Measurements from ENCODE around the gene ANKRD24. TPM values are rescaled to one million over a fixed set of nuclear protein-coding genes. Genes with fewer than 3 reads are reported as not detected.
"Not testable (repeated sequence)": the region's sequence is repeated elsewhere in the genome, so short reads cannot be mapped to it uniquely, and the experiment has no call there.

ANKRD24 gene
- total and polyA plus RNA-seq, 8 donors, result 0.29 to 6.1 (median 2.3) TPM; not detected in 1

GRCh38 chr19:4213116-4213515 is 30.6 kb downstream of the ANKRD24 start:
- Histone ChIP-seq H3K36me3 (no peaks in the 10 kb centered on the region), H3K27me3 (peaks cover 0 to 18% (median 0%) of the 10 kb centered on the region in 3 donors), H3K9me3 (no peaks in the 10 kb centered on the region), H3K27ac (no peak overlapping the region), H3K4me1 (no peaks in the 10 kb centered on the region), H3K4me3 (no peak overlapping the region)
- 68 to 75% (median 75%) methylated on average over 3 of the region's 3 CpGs for WGBS, 5 donors
- no peak for DNase-seq
- intact Hi-C loops (cut with DNase I; ENCODE audit: low total_unique reads), result no loop called here
- TF ChIP-seq CTCF (IDR thresholded peaks at IDR 0.05), result no peak
- no peak for TF ChIP-seq POLR2A (IDR thresholded peaks at IDR 0.05)
- TF ChIP-seq POLR2AphosphoS5 (IDR thresholded peaks at IDR 0.05), result no peak
- no peak for TF ChIP-seq EP300 (IDR thresholded peaks at IDR 0.05)

- DNase-seq, result no peak
- no peaks in the 10 kb centered on the region for H3K4me1 ChIP-seq
- H3K9me3 ChIP-seq, result no peaks in the 10 kb centered on the region
- H3K36me3 ChIP-seq, result no peaks in the 10 kb centered on the region
- H3K27ac ChIP-seq, result no peak overlapping the region
- WGBS, 5 donors, result 67 to 81% (median 71%) methylated on average over 10 of the region's 10 CpGs
- TF ChIP-seq CTCF (IDR thresholded peaks at IDR 0.05), result no peak
- no peak for TF ChIP-seq POLR2AphosphoS5 (IDR thresholded peaks at IDR 0.05)
- no peak for TF ChIP-seq POLR2A (IDR thresholded peaks at IDR 0.05)
- TF ChIP-seq EP300 (IDR thresholded peaks at IDR 0.05), result no peak
- intact Hi-C loops (cut with DNase I; ENCODE audit: low total_unique reads), result no loop called here
- H3K4me3 ChIP-seq, result no peak overlapping the region
- no peaks in the 10 kb centered on the region for H3K27me3 ChIP-seq
Measured at GRCh38 chr19:4215807-4216206, 33.3 kb downstream of the ANKRD24 start.

GRCh38 chr19:4216846-4217245 is 34.4 kb downstream of the ANKRD24 start:
- 78 to 88% (median 82%) methylated on average over 6 of the region's 6 CpGs for WGBS, 5 donors
- no peak for DNase-seq
- no peak overlapping the region for H3K4me3 ChIP-seq
- H3K27me3 ChIP-seq, result no peaks in the 10 kb centered on the region
- no peaks in the 10 kb centered on the region for H3K4me1 ChIP-seq
- H3K9me3 ChIP-seq, result no peaks in the 10 kb centered on the region
- H3K36me3 ChIP-seq, result no peaks in the 10 kb centered on the region
- intact Hi-C loops (cut with DNase I; ENCODE audit: low total_unique reads), result no loop called here
- no peak for TF ChIP-seq EP300 (IDR thresholded peaks at IDR 0.05)
- no peak overlapping the region for H3K27ac ChIP-seq

- no peaks in the 10 kb centered on the region for H3K9me3 ChIP-seq
- no peak overlapping the region for H3K4me3 ChIP-seq
- intact Hi-C loops (cut with DNase I; ENCODE audit: low total_unique reads), result no loop called here
- WGBS, 5 donors, result 94 to 97% (median 96%) methylated on average over 23 to 81 of the region's 81 CpGs
- no peaks in the 10 kb centered on the region for H3K4me1 ChIP-seq
- H3K36me3 ChIP-seq, result no peaks in the 10 kb centered on the region
- no peaks in the 10 kb centered on the region for H3K27me3 ChIP-seq
- no peak overlapping the region for H3K27ac ChIP-seq
- DNase-seq, result no peak
- TF ChIP-seq POLR2AphosphoS5 (IDR thresholded peaks at IDR 0.05) (no peak), CTCF (IDR thresholded peaks at IDR 0.05) (no peak), EP300 (IDR thresholded peaks at IDR 0.05) (no peak), POLR2A (IDR thresholded peaks at IDR 0.05) (no peak)
Measured at GRCh38 chr19:4217429-4218264, 35.2 kb downstream of the ANKRD24 start.

GRCh38 chr19:4218523-4218922 is 36.0 kb downstream of the ANKRD24 start:
- H3K4me1 ChIP-seq; H3K27ac ChIP-seq; intact Hi-C loops (cut with DNase I; ENCODE audit: low total_unique reads); H3K27me3 ChIP-seq; H3K4me3 ChIP-seq; DNase-seq; H3K36me3 ChIP-seq; H3K9me3 ChIP-seq: not testable (repeated sequence)
- 86 to 100% (median 98%) methylated on average over 1 of the region's 1 CpG for WGBS, 5 donors

All from stomach (tissue), 9 donors.